IMR-90 (cell line): ENCODE measurements around the gene CCDC90B. TPM values are rescaled to one million over a fixed set of nuclear protein-coding genes. Genes with fewer than 3 reads are reported as not detected.

Experiments
- ATAC-seq: fragments of 200-7000 bp; cut with Tn5 transposase; 2 replicates; pipeline ENCODE4 v1.9.1; 2020; ENCODE audit warnings: low read depth, mild to moderate bottlenecking, moderate library complexity
- BruUV-seq: library from RNA; stranded (reverse); fragments of 400-500 nt; replicated peaks from 2 replicates; lab custom pipeline; 2021; lab: Mats Ljungman, UMichigan
- CTCF ChIA-PET: fragments of 300-600 bp; formaldehyde crosslinking; extraction: SDS; loops from one replicate; lab custom pipeline; 2021; ENCODE audit warnings: antibody characterized with exemption; lab: Yijun Ruan, JAX
- POLR2A ChIA-PET: fragments of 300-600 bp; sonication (Branson Sonifier 250); formaldehyde crosslinking; loops from one replicate; lab custom pipeline; 2022; ENCODE audit warnings: antibody characterized with exemption; ENCODE audit not compliant: unreplicated experiment; lab: Charles Lee
- DNase-seq: peaks from one replicate; pipeline ENCODE4 v3.0.0; 2013
- H2AFZ ChIP-seq: replicated peaks from 2 replicates; pipeline ENCODE3; 2013; ENCODE audit warnings: low read length, mild to moderate bottlenecking; ENCODE audit not compliant: poor library complexity
- H2AK5ac ChIP-seq: 2 replicates; pipeline ENCODE4 v1.6.1; 2013; ENCODE audit warnings: low read depth, low read length, inconsistent platforms
- H2AK9ac ChIP-seq: replicated peaks from 2 replicates; pipeline ENCODE3; 2013; ENCODE audit warnings: mild to moderate bottlenecking, low read depth, low read length, moderate library complexity; ENCODE audit not compliant: poor library complexity
- H2BK120ac ChIP-seq: 2 replicates; pipeline ENCODE4 v1.6.1; 2013; ENCODE audit warnings: low read depth, low read length, inconsistent platforms
- H2BK15ac ChIP-seq: 3 replicates; pipeline ENCODE4 v1.6.1; 2013; ENCODE audit warnings: low read depth, low read length, inconsistent platforms
- H2BK20ac ChIP-seq: 2 replicates; pipeline ENCODE4 v1.6.1; 2013; ENCODE audit warnings: low read depth, mild to moderate bottlenecking, inconsistent platforms, low read length, moderate library complexity
- H2BK5ac ChIP-seq: 2 replicates; pipeline ENCODE4 v1.6.1; 2013; ENCODE audit warnings: mild to moderate bottlenecking, low read depth, low read length, inconsistent platforms; ENCODE audit not compliant: poor library complexity, severe bottlenecking
- H3K14ac ChIP-seq: replicated peaks from 2 replicates; pipeline ENCODE4 v1.6.1; 2013; ENCODE audit warnings: low read depth, low read length, inconsistent platforms
- H3K18ac ChIP-seq: 2 replicates; pipeline ENCODE4 v1.6.1; 2013; ENCODE audit warnings: low read depth, low read length, control low read depth
- H3K23ac ChIP-seq: 2 replicates; pipeline ENCODE4 v1.6.1; 2013; ENCODE audit warnings: low read depth, low read length, inconsistent platforms
- H3K27ac ChIP-seq: 2 replicates; pipeline ENCODE4 v1.5.1; 2013; ENCODE audit warnings: mild to moderate bottlenecking, control low read depth, low read length; ENCODE audit not compliant: insufficient read depth
- H3K27me3 ChIP-seq: 2 replicates; pipeline ENCODE4 v1.6.1; 2013; ENCODE audit warnings: low read length; ENCODE audit not compliant: control insufficient read depth, insufficient read depth
- H3K36me3 ChIP-seq: 2 replicates; pipeline ENCODE4 v1.6.1; 2013; ENCODE audit warnings: low read length, mixed read lengths; ENCODE audit not compliant: control insufficient read depth, insufficient read depth
- H3K4ac ChIP-seq: 2 replicates; pipeline ENCODE4 v1.6.1; 2013; ENCODE audit warnings: low read depth, low read length, inconsistent platforms
- H3K4me1 ChIP-seq: 2 replicates; pipeline ENCODE4 v1.6.1; 2013; ENCODE audit warnings: low read length, mixed read lengths; ENCODE audit not compliant: control insufficient read depth, insufficient read depth
- H3K4me2 ChIP-seq: 2 replicates; pipeline ENCODE4 v1.6.1; 2013; ENCODE audit warnings: low read depth, mild to moderate bottlenecking, control low read depth, low read length, moderate library complexity
- H3K4me3 ChIP-seq: 2 replicates; pipeline ENCODE4 v1.5.1; 2013; ENCODE audit warnings: low read depth, mild to moderate bottlenecking, control low read depth, low read length, moderate library complexity; ENCODE audit not compliant: insufficient read depth
- H3K56ac ChIP-seq: 2 replicates; pipeline ENCODE4 v1.6.1; 2013; ENCODE audit warnings: low read length, inconsistent platforms; ENCODE audit not compliant: insufficient read depth; ENCODE audit errors: extremely low read depth
- H3K79me1 ChIP-seq, 2 experiments: 2 replicates each; pipeline ENCODE4 v1.6.1; 2013; ENCODE audit warnings: low read length in 2 of 2, inconsistent platforms in 1 of 2, low read depth in 1 of 2
- H3K9ac ChIP-seq: 2 replicates; pipeline ENCODE4 v1.6.1; 2013; ENCODE audit warnings: low read depth, low read length, control low read depth
- H3K9me1 ChIP-seq: 2 replicates; pipeline ENCODE4 v1.6.1; 2013; ENCODE audit warnings: low read length, inconsistent platforms; ENCODE audit not compliant: insufficient read depth
- H3K9me3 ChIP-seq: 2 replicates; pipeline ENCODE4 v1.6.1; 2013; ENCODE audit warnings: low read length; ENCODE audit not compliant: control insufficient read depth, insufficient read depth
- H4K20me1 ChIP-seq: 2 replicates; pipeline ENCODE4 v1.6.1; 2013; ENCODE audit warnings: low read length, inconsistent platforms; ENCODE audit not compliant: insufficient read depth
- H4K5ac ChIP-seq: 2 replicates; pipeline ENCODE4 v1.6.1; 2013; ENCODE audit warnings: mild to moderate bottlenecking, low read depth, low read length, control low read depth
- H4K8ac ChIP-seq, 2 experiments: 2 replicates each; pipeline ENCODE4 v1.6.1; 2013; ENCODE audit warnings: low read depth in 2 of 2, low read length in 2 of 2, control low read depth in 1 of 2, inconsistent platforms in 1 of 2
- H4K91ac ChIP-seq: 2 replicates; pipeline ENCODE4 v1.6.1; 2013; ENCODE audit warnings: low read depth, low read length, inconsistent platforms; ENCODE audit not compliant: insufficient read depth
- BHLHE40 ChIP-seq: fragments of 150-350 bp; IDR thresholded peaks from 2 replicates; pipeline ENCODE4 v1.6.1; 2016; ENCODE audit warnings: mild to moderate bottlenecking, low read depth, low read length
- CHD1 ChIP-seq: IDR thresholded peaks from 2 replicates; pipeline ENCODE4 v1.6.1; 2012; ENCODE audit warnings: low read depth, low read length, improper control_type of control experiment
- CTCF ChIP-seq: conservative IDR thresholded peaks from 2 replicates; pipeline ENCODE4 v1.5.1; 2012; ENCODE audit warnings: mild to moderate bottlenecking, low read depth, low read length, improper control_type of control experiment
- ELK1 ChIP-seq: fragments of 150-350 bp; IDR thresholded peaks from 2 replicates; pipeline ENCODE4 v1.6.1; 2016; ENCODE audit warnings: low read depth, mild to moderate bottlenecking, low read length, moderate library complexity, borderline replicate concordance
- MAFK ChIP-seq: IDR thresholded peaks from 2 replicates; pipeline ENCODE4 v1.6.1; 2012; ENCODE audit warnings: low read depth, low read length, improper control_type of control experiment
- NFE2L2 ChIP-seq: fragments of 150-350 bp; IDR thresholded peaks from 2 replicates; pipeline ENCODE4 v1.6.1; 2016; ENCODE audit warnings: low read depth, mild to moderate bottlenecking, low read length
- POLR2A ChIP-seq: IDR thresholded peaks from 2 replicates; pipeline ENCODE4 v1.6.1; 2012; ENCODE audit warnings: mild to moderate bottlenecking, low read depth, low read length
- RCOR1 ChIP-seq: IDR thresholded peaks from 2 replicates; pipeline ENCODE4 v1.6.1; 2012; ENCODE audit warnings: mild to moderate bottlenecking, low read length, improper control_type of control experiment; ENCODE audit not compliant: insufficient replicate concordance
- SMC3 ChIP-seq: fragments of 150-350 bp; IDR thresholded peaks from 2 replicates; pipeline ENCODE4 v1.6.1; 2016; ENCODE audit warnings: low read depth, mild to moderate bottlenecking, antibody characterized with exemption, low read length, moderate library complexity
- dilution Hi-C: fragments of 300-500 bp; cut with HindIII; formaldehyde crosslinking; loops from one replicate; pipeline ENCODE4 v1.14.3; 2018; ENCODE audit warnings: low sequenced_read_pairs; ENCODE audit not compliant: unreplicated experiment
- in situ Hi-C: fragments of 300-500 bp; cut with MboI; formaldehyde crosslinking; loops from 3 replicates; pipeline ENCODE4 v1.14.3; 2019; ENCODE audit warnings: low sequenced_read_pairs, inconsistent platforms, mixed read lengths
- intact Hi-C: fragments of 100-400 bp; cut with micrococcal nuclease; formaldehyde crosslinking; loops from 2 replicates; pipeline ENCODE4 v1.10.0; 2022
- polyA plus RNA-seq, 3 experiments: library from polyadenylated mRNA; depleted of rRNA; stranded (reverse); fragments of >200 nt; gene quantifications; 2 replicates each; pipeline ENCODE4 v1.2.3, GENCODE V29; 2012; ENCODE audit warnings: low replicate concordance in 1 of 3
- total RNA-seq: library from RNA; depleted of rRNA; stranded (reverse); fragments of >200 nt; gene quantifications from 2 replicates; pipeline ENCODE4 v1.2.3, GENCODE V29; 2012

CCDC90B gene
- total and polyA plus RNA-seq, 2 of the 4 experiments (the other 2 are of a cell fraction), result 35.8 to 43.7 TPM

- Histone ChIP-seq H4K91ac (no peak overlapping the region), H3K56ac (no peak overlapping the region), H3K18ac (no peak overlapping the region), H3K4me1 (no peaks in the 10 kb centered on the region), H4K5ac (no peak overlapping the region), H3K9me1 (no peaks in the 10 kb centered on the region), H4K8ac (no peak overlapping the region), H3K79me1 (no peaks in the 10 kb centered on the region), H3K9me3 (no peaks in the 10 kb centered on the region), H3K36me3 (no peaks in the 10 kb centered on the region), H3K4me2 (no peak overlapping the region), H3K27me3 (no peaks in the 10 kb centered on the region), H3K9ac (no peak overlapping the region), H2BK5ac (no peak overlapping the region), H2AFZ (no peak overlapping the region), H3K23ac (no peak overlapping the region), H2AK5ac (no peak overlapping the region), H3K4ac (no peak overlapping the region), H2BK20ac (no peak overlapping the region), H3K4me3 (no peak overlapping the region), H2AK9ac (no peak overlapping the region), H2BK15ac (no peak overlapping the region), H3K14ac (no peak overlapping the region), H3K27ac (no peak overlapping the region), H4K20me1 (no peaks in the 10 kb centered on the region), H2BK120ac (no peak overlapping the region)
- DNase-seq (no peak), ATAC-seq (no peak)
- CTCF ChIA-PET, result interaction anchor here (1.0 to 1.2 kb wide), 2 partner anchors 20 to 507 kb away, joined by 3 read pairs; no protein-coding TSS in a partner anchor
- no TSS peak for BruUV-seq
- no peak for TF ChIP-seq NFE2L2
- no peak for TF ChIP-seq MAFK
- TF ChIP-seq BHLHE40, result no peak
- no peak for TF ChIP-seq POLR2A
- no peak for TF ChIP-seq SMC3
- TF ChIP-seq ELK1, result no peak
- TF ChIP-seq RCOR1, result no peak
- TF ChIP-seq CHD1, result no peak
- no peak for TF ChIP-seq CTCF
- dilution Hi-C loops, result no loop called here
- POLR2A ChIA-PET, result no interaction called here
- in situ Hi-C loops, result no loop called here
- intact Hi-C loops, result no loop called here
Observed at GRCh38 chr11:83312430-83312829, 26.3 kb upstream of the CCDC90B start.
